ENCODE data around the gene ADARB1.

- TF ChIP-seq ZNF600 (tag by site-specific recombination; IDR thresholded peaks at IDR 0.05): no peak
- no peak for TF ChIP-seq ZNF394 (tag by site-specific recombination; IDR thresholded peaks at IDR 0.05; ENCODE audit: borderline replicate concordance)
- no peak for TF ChIP-seq ZBTB26 (tag by site-specific recombination; optimal IDR thresholded peaks at IDR 0.05)
- TF ChIP-seq ZBTB21 (tag by site-specific recombination; IDR thresholded peaks at IDR 0.05): no peak
- TF ChIP-seq CTCF (tag by site-specific recombination; IDR thresholded peaks at IDR 0.05): no peak
- no peak for TF ChIP-seq ZNF514 (tag by site-specific recombination; IDR thresholded peaks at IDR 0.05)
- no peak for TF ChIP-seq REST (tag by site-specific recombination; IDR thresholded peaks at IDR 0.05)
- TF ChIP-seq ZFHX2 (tag by site-specific recombination; conservative IDR thresholded peaks at IDR 0.05): no peak
- no peak for TF ChIP-seq ZNF530 (tag by site-specific recombination; IDR thresholded peaks at IDR 0.05; ENCODE audit: low read depth)
- TF ChIP-seq ZNF140 (tag by site-specific recombination; IDR thresholded peaks at IDR 0.05): no peak
- TF ChIP-seq ATF2 (tag by site-specific recombination; IDR thresholded peaks at IDR 0.05; ENCODE audit: low read depth): no peak
These were observed 34.8 kb upstream of the ADARB1 start for GRCh38 chr21:45039317-45040156.
